ENCODE measurements around the gene COX4I1. TPM values are rescaled to one million over a fixed set of nuclear protein-coding genes. Genes with fewer than 3 reads are reported as not detected.

Gene COX4I1
- 100 to 1,000 TPM; 243 to 269 TPM for total RNA-seq

DNA sequence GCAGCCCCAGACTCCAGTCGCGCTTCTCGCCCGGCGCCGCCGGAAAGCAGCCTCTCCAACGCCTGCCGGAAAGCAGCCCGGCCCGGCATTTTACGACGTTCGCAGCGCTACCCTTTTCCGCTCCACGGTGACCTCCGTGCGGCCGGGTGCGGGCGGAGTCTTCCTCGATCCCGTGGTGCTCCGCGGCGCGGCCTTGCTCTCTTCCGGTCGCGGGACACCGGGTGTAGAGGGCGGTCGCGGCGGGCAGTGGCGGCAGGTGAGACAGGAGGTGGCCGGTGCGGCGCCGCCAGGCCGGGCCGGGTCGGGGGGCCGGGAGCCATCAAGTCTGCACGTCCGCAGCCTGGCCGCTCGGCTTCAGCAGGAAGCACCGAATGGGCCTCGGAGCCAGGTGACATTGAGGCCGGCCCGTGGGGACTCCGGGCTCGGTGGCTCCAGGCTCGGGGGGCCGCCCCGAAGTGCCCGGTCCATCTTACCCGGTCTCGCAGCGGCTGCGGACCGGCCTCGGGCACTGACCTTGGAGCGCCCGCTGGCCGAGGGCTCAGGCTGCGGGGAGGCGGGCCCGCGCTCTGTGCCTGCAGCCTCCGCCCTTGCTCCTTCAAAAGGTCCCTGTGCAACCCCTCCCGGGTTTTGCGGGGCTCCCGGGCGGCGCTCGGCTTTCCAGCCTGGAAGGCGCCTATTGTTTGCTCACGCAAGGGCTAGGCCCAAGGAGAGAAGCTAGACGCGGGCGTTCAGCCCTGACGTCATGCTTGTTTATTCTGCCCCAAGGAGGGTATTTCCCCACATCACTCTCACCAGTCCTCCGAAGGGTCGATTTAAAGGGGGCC lies at the start of gene COX4I1, which contains the start of gene EMC8:
Gene COX4I1 (plus strand): TSS at position 199 of the 824 bp plus-strand sequence. CDS start 1,511 bp downstream, outside the sequence.
Gene EMC8 (minus strand): TSS at position 48 of the 824 bp plus-strand sequence. CDS start 249 bp downstream, outside the sequence.

DNA sequence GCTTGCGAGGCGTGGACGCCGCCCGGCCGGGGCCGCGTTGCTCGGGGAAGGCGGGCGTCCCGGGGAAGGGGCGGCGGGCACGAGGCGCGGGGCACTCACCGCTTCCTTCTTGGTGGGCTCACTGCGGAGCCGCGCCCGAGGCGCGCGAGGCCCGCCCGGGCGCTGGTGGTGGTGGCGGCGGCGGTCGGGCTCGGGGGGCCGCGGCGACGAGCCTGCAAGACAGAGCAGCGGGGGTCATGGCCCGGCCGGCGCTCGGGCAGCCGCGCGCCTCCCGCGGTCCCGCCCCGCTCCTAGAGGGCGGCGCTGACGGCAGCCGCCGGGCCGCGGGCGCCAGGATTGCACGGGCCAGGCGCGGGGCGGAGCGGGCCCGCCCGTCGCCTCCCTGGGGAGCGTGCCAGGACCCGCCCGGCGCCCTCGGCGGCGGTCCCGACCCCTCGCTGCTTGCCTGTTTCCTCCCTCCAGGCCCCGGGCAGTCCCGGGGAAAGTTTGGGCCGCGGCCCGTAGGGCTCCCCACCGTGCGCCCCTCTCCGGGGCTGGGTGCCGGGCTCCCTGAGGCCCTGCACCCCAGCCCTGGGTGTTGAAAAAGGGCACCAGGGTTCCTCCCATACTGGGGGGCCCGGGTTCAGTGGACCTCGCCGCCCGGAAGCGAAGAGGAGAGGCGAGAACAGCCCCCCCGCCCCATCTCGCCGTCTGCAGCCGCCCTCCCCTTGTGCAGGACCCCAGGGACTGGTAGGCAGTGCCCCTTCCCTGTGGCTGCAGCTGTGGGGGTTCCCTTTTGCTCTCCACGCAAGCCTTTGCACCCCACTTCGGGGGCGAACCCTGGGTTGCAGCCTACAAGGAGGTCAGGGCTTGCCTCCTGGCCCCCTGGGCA lies 48.4 kb upstream of the COX4I1 start, which contains the start of gene C16orf74:
Gene C16orf74 (minus strand): TSS at position 270 of the 871 bp plus-strand sequence. CDS start 15,879 bp downstream, outside the sequence.

Small RNAs within 50 kb of the gene (small RNA-seq; reads per million reads assigned to genes)
- gene RNU1-103P = 0 reads per million in 2 donors

Other genes starting within 250 kb of the COX4I1 start
- gene GSE1, start 186.4 kb upstream of the COX4I1 start, total RNA-seq = 10 to 100 TPM; 11.4 to 16.0 TPM
- gene GINS2, start 110.7 kb upstream of the COX4I1 start, total RNA-seq = 10 to 100 TPM in 1 of 2 donors, 1 to 10 TPM in 1; 5.5 to 25.6 TPM
- 1 to 10 TPM; 1.0 to 7.3 TPM for gene C16orf74, start 48.6 kb upstream of the COX4I1 start, total RNA-seq
- gene EMC8, start 151 bp upstream of the COX4I1 start, total RNA-seq = 10 to 100 TPM; 32.7 to 44.3 TPM
- gene IRF8, start 99.5 kb downstream of the COX4I1 start, total RNA-seq = not detected